ENCODE measurements around the gene ZNF320.

DNA sequence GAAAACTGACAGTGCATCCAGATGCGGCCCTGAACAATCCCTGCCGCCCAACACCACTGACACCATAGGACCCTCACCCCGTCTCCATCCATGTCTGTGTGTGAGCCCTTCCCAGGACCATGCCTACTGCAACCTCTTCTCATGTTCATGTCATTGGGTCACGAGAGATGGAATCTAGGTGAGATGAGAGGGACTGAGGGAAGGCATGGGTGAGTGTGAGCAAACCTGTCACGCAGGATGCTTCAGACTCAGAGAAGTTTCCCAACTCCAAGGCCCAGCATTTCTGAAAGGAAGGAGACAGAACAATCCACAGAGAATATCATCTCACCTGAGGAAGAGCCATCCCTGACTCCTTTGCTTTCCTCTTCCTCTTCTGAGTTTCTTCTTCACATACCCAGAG lies 20.1 kb upstream of the ZNF320 start:
- TF ChIP-seq POLR2AphosphoS5 (IDR thresholded peaks at IDR 0.05; ENCODE audit: control insufficient read depth, insufficient read depth, low read depth, low read length): no peak
- TF ChIP-seq ZNF274 (IDR thresholded peaks at IDR 0.05; ENCODE audit: borderline replicate concordance, low read depth, low read length): no peak
- TF ChIP-seq PHF8 (IDR thresholded peaks at IDR 0.05; ENCODE audit: borderline replicate concordance, low read length): no peak
- no peak for TF ChIP-seq ZC3H4 (CRISPR knock-in tag; IDR thresholded peaks at IDR 0.05; ENCODE audit: borderline replicate concordance)
- no peak for TF ChIP-seq CHD2 (IDR thresholded peaks at IDR 0.05; ENCODE audit: low read depth, low read length)
- no peak for TF ChIP-seq HNRNPK (IDR thresholded peaks at IDR 0.05; ENCODE audit: low read depth, low read length, poor library complexity, severe bottlenecking)
- TF ChIP-seq, protein P1, sequence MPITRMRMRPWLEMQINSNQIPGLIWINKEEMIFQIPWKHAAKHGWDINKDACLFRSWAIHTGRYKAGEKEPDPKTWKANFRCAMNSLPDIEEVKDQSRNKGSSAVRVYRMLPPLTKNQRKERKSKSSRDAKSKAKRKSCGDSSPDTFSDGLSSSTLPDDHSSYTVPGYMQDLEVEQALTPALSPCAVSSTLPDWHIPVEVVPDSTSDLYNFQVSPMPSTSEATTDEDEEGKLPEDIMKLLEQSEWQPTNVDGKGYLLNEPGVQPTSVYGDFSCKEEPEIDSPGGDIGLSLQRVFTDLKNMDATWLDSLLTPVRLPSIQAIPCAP (CRISPR knock-in tag; IDR thresholded peaks at IDR 0.05; ENCODE audit: borderline replicate concordance): no peak
- TF ChIP-seq, protein P2, sequence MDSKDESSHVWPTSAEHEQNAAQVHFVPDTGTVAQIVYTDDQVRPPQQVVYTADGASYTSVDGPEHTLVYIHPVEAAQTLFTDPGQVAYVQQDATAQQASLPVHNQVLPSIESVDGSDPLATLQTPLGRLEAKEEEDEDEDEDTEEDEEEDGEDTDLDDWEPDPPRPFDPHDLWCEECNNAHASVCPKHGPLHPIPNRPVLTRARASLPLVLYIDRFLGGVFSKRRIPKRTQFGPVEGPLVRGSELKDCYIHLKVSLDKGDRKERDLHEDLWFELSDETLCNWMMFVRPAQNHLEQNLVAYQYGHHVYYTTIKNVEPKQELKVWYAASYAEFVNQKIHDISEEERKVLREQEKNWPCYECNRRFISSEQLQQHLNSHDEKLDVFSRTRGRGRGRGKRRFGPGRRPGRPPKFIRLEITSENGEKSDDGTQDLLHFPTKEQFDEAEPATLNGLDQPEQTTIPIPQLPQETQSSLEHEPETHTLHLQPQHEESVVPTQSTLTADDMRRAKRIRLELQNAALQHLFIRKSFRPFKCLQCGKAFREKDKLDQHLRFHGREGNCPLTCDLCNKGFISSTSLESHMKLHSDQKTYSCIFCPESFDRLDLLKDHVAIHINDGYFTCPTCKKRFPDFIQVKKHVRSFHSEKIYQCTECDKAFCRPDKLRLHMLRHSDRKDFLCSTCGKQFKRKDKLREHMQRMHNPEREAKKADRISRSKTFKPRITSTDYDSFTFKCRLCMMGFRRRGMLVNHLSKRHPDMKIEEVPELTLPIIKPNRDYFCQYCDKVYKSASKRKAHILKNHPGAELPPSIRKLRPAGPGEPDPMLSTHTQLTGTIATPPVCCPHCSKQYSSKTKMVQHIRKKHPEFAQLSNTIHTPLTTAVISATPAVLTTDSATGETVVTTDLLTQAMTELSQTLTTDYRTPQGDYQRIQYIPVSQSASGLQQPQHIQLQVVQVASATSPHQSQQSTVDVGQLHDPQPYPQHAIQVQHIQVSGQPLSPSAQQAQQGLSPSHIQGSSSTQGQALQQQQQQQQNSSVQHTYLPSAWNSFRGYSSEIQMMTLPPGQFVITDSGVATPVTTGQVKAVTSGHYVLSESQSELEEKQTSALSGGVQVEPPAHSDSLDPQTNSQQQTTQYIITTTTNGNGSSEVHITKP (IDR thresholded peaks at IDR 0.05; ENCODE audit: partially characterized antibody): no peak
- TF ChIP-seq, protein P3, sequence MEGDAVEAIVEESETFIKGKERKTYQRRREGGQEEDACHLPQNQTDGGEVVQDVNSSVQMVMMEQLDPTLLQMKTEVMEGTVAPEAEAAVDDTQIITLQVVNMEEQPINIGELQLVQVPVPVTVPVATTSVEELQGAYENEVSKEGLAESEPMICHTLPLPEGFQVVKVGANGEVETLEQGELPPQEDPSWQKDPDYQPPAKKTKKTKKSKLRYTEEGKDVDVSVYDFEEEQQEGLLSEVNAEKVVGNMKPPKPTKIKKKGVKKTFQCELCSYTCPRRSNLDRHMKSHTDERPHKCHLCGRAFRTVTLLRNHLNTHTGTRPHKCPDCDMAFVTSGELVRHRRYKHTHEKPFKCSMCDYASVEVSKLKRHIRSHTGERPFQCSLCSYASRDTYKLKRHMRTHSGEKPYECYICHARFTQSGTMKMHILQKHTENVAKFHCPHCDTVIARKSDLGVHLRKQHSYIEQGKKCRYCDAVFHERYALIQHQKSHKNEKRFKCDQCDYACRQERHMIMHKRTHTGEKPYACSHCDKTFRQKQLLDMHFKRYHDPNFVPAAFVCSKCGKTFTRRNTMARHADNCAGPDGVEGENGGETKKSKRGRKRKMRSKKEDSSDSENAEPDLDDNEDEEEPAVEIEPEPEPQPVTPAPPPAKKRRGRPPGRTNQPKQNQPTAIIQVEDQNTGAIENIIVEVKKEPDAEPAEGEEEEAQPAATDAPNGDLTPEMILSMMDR (IDR thresholded peaks at IDR 0.05 in 2 of 3, conservative IDR thresholded peaks at IDR 0.05 in 1 of 3; ENCODE audit: insufficient read depth in 2 of 3, low read depth in 1 of 3, low read length in 3 of 3): no peak
- TF ChIP-seq ZHX1 (conservative IDR thresholded peaks at IDR 0.05; ENCODE audit: low read length): no peak
- TF ChIP-seq ZNF696 (CRISPR knock-in tag; conservative IDR thresholded peaks at IDR 0.05): no peak
- no peak for TF ChIP-seq ZNF239 (CRISPR knock-in tag; IDR thresholded peaks at IDR 0.05)
- TF ChIP-seq, protein P4, sequence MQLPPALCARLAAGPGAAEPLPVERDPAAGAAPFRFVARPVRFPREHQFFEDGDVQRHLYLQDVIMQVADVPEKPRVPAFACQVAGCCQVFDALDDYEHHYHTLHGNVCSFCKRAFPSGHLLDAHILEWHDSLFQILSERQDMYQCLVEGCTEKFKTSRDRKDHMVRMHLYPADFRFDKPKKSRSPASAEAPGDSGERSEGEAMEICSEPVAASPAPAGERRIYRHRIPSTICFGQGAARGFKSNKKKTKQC (CRISPR knock-in tag; IDR thresholded peaks at IDR 0.05): no peak

Measured in K562 (cell line).